Sigmoid colon (tissue), 4 donors: ENCODE measurements around the gene RPL21.

Experiments used
- EP300 ChIP-seq, 4 donors: sonication (generic); formaldehyde crosslinking; IDR thresholded peaks; one replicate each; pipeline ENCODE4 v1.6.1; 2017; ENCODE audit warnings: antibody characterized with exemption in 4 of 4
- POLR2A ChIP-seq, 2 donors: fragments of 450-650 bp; IDR thresholded peaks; one replicate each; pipeline ENCODE4 v1.6.1; 2016; ENCODE audit warnings: antibody characterized with exemption in 2 of 2, mild to moderate bottlenecking in 2 of 2, moderate library complexity in 2 of 2
- TF ChIP-seq, protein P1 (sequence below), 4 experiments: fragments of 450-650 bp in 3 of 4; fragments of 200-600 bp in 1 of 4; IDR thresholded peaks; one replicate each; pipeline ENCODE4 v1.5.1; 2016 to 2019; ENCODE audit warnings: antibody characterized with exemption in 4 of 4, mild to moderate bottlenecking in 3 of 4, moderate library complexity in 2 of 4

DNA sequence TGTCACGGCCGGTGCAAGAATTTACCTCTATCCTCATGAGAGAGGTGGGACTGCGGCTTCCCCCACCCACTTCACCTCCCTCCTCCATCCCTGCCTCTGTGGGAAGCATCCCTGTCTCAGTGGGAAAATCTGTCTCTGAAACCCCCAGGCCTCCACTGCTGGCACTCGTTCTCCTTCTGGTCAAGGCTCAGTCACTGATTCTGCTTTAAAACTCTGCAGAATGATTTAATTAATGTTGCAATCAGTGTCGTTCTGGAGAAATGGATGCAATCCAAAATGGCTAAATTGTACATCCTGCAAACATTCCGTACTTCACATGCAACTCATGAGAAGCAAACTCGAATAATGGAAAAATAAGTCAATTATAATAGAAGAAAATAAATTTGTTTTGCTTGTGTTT lies 24.8 kb downstream of the RPL21 start:
- TF ChIP-seq POLR2A (IDR thresholded peaks at IDR 0.05) (no peak), EP300 (IDR thresholded peaks at IDR 0.05) (no peak)
- TF ChIP-seq, protein P1, sequence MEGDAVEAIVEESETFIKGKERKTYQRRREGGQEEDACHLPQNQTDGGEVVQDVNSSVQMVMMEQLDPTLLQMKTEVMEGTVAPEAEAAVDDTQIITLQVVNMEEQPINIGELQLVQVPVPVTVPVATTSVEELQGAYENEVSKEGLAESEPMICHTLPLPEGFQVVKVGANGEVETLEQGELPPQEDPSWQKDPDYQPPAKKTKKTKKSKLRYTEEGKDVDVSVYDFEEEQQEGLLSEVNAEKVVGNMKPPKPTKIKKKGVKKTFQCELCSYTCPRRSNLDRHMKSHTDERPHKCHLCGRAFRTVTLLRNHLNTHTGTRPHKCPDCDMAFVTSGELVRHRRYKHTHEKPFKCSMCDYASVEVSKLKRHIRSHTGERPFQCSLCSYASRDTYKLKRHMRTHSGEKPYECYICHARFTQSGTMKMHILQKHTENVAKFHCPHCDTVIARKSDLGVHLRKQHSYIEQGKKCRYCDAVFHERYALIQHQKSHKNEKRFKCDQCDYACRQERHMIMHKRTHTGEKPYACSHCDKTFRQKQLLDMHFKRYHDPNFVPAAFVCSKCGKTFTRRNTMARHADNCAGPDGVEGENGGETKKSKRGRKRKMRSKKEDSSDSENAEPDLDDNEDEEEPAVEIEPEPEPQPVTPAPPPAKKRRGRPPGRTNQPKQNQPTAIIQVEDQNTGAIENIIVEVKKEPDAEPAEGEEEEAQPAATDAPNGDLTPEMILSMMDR (IDR thresholded peaks at IDR 0.05): no peak
